HepG2 (cell line): ENCODE data around the gene KIAA1755. TPM values are rescaled to one million over a fixed set of nuclear protein-coding genes. Genes with fewer than 3 reads are reported as not detected.

Source experiments
- ATAC-seq: fragments of 200-7000 bp; cut with Tn5 transposase; 3 replicates; pipeline ENCODE4 v1.9.1; 2020; ENCODE audit warnings: mild to moderate bottlenecking, moderate library complexity
- BruUV-seq: library from RNA; stranded (reverse); fragments of 400-500 nt; replicated peaks from 2 replicates; lab custom pipeline; 2021; lab: Mats Ljungman, UMichigan
- CTCF ChIA-PET: fragments of 300-600 bp; formaldehyde crosslinking; extraction: SDS; loops from one replicate; lab custom pipeline; 2021; ENCODE audit warnings: low total read pairs, inconsistent platforms, low intra/inter-chr PET ratio; lab: Yijun Ruan, JAX
- POLR2A ChIA-PET: fragments of 350-600 bp; sonication (Branson Sonifier 250); formaldehyde crosslinking; loops from one replicate; lab custom pipeline; 2020; ENCODE audit warnings: antibody characterized with exemption, inconsistent platforms; lab: Yijun Ruan, JAX
- DNase-seq: peaks from one replicate; pipeline ENCODE4 v3.0.0-alpha.2; 2015; ENCODE audit warnings: low spot score
- FAIRE-seq: peaks from 3 replicates; lab custom pipeline; 2011; peaks lifted over from hg19 to GRCh38; lab: Jason Lieb, UNC
- H2AFZ ChIP-seq: one replicate; pipeline ENCODE4 v1.6.1; 2011; ENCODE audit warnings: low read length, inconsistent platforms
- H3K27ac ChIP-seq: fragments of 300-600 bp; 3 replicates; pipeline ENCODE4 v1.8.0; 2011; ENCODE audit warnings: mixed run types, mild to moderate bottlenecking, mixed read lengths, low read length, inconsistent platforms; ENCODE audit not compliant: insufficient read depth; ENCODE audit errors: extremely low read length
- H3K27me3 ChIP-seq, 2 experiments: fragments of 200-600 bp in 1 of 2; 2 replicates in 1 of 2; 3 replicates in 1 of 2; pipeline versions ENCODE4 v1.6.0 to v1.8.0; 2011; ENCODE audit warnings: low read length in 2 of 2, mild to moderate bottlenecking in 2 of 2, moderate library complexity in 2 of 2, inconsistent platforms in 1 of 2; ENCODE audit not compliant: insufficient read depth in 2 of 2, control insufficient read depth in 1 of 2
- H3K36me3 ChIP-seq, 2 experiments: fragments of 200-600 bp in 1 of 2; replicated peaks in 1 of 2; 2 replicates in 1 of 2; 3 replicates in 1 of 2; pipeline versions ENCODE4 v1.5.1 to v1.8.0; 2011; ENCODE audit warnings: low read length in 2 of 2, inconsistent platforms in 1 of 2; ENCODE audit not compliant: insufficient read depth in 2 of 2, control insufficient read depth in 1 of 2
- H3K4me1 ChIP-seq: 2 replicates; pipeline ENCODE4 v1.5.1; 2012; ENCODE audit warnings: low read length, inconsistent platforms; ENCODE audit not compliant: insufficient read depth
- H3K4me2 ChIP-seq: 2 replicates; pipeline ENCODE4 v1.6.0; 2011; ENCODE audit warnings: low read depth, low read length, inconsistent platforms
- H3K4me3 ChIP-seq, 3 experiments: fragments of 200-600 bp in 1 of 3; sonication (generic), shearing (Covaris generic) in 1 of 3; replicated peaks in 1 of 3; 2 replicates each; pipeline ENCODE4 v1.5.1; 2011 to 2016; ENCODE audit warnings: low read length in 3 of 3, inconsistent platforms in 2 of 3, low read depth in 2 of 3, mild to moderate bottlenecking in 2 of 3, control low read depth in 1 of 3, mixed read lengths in 1 of 3; ENCODE audit not compliant: insufficient read depth in 1 of 3
- H3K79me2 ChIP-seq: one replicate; pipeline ENCODE4 v1.6.1; 2011; ENCODE audit warnings: low read length, inconsistent platforms; ENCODE audit not compliant: insufficient read depth
- H3K9ac ChIP-seq: 2 replicates; pipeline ENCODE4 v1.6.0; 2011; ENCODE audit warnings: mild to moderate bottlenecking, low read depth, low read length, inconsistent platforms; ENCODE audit not compliant: insufficient read depth
- H3K9me3 ChIP-seq: 2 replicates; pipeline ENCODE4 v1.5.1; 2012; ENCODE audit warnings: mild to moderate bottlenecking, low read length
- H4K20me1 ChIP-seq: 2 replicates; pipeline ENCODE4 v1.6.0; 2011; ENCODE audit warnings: inconsistent platforms, mild to moderate bottlenecking, low read length, moderate library complexity; ENCODE audit not compliant: insufficient read depth
- AKAP8 ChIP-seq: sonication (generic); formaldehyde crosslinking; IDR thresholded peaks from 2 replicates; pipeline ENCODE4 v1.5.1; 2020; ENCODE audit warnings: mild to moderate bottlenecking, missing genetic modification reagents
- FOSL1 ChIP-seq: sonication (generic); formaldehyde crosslinking; IDR thresholded peaks from 2 replicates; pipeline ENCODE4 v1.9.0; 2021; ENCODE audit warnings: missing genetic modification reagents, borderline replicate concordance
- KLF6 ChIP-seq: IDR thresholded peaks from 2 replicates; pipeline ENCODE4 v1.8.0; 2016; ENCODE audit warnings: missing biosample characterization, missing genetic modification reagents
- MTA3 ChIP-seq: sonication (generic); formaldehyde crosslinking; IDR thresholded peaks from 2 replicates; pipeline ENCODE4 v1.4.0; 2020; ENCODE audit warnings: missing genetic modification reagents
- NRL ChIP-seq: sonication (generic); formaldehyde crosslinking; IDR thresholded peaks from 2 replicates; pipeline ENCODE4 v1.5.0; 2020; ENCODE audit warnings: missing genetic modification reagents, mild to moderate bottlenecking, moderate library complexity, borderline replicate concordance
- RARA ChIP-seq: IDR thresholded peaks from 2 replicates; pipeline ENCODE4 v1.6.1; 2016; ENCODE audit warnings: missing genetic modification reagents, missing compliant biosample characterization
- RFXAP ChIP-seq: sonication (generic); formaldehyde crosslinking; IDR thresholded peaks from 2 replicates; pipeline ENCODE4 v1.4.0; 2020; ENCODE audit warnings: missing genetic modification reagents, borderline replicate concordance
- RXRA ChIP-seq: sonication (generic); formaldehyde crosslinking; IDR thresholded peaks from 2 replicates; pipeline ENCODE4 v1.5.1; 2020; ENCODE audit warnings: missing genetic modification reagents
- SAP130 ChIP-seq: IDR thresholded peaks from 2 replicates; pipeline ENCODE4 v1.6.1; 2016; ENCODE audit warnings: low read depth
- STAG1 ChIP-seq: sonication (generic); formaldehyde crosslinking; IDR thresholded peaks from 2 replicates; pipeline ENCODE4 v1.4.0; 2020; ENCODE audit warnings: missing genetic modification reagents
- ZBTB7A ChIP-seq: sonication (generic); formaldehyde crosslinking; IDR thresholded peaks from 2 replicates; pipeline ENCODE4 v1.8.0; 2022; ENCODE audit warnings: mild to moderate bottlenecking, missing genetic modification reagents
- ZNF468 ChIP-seq: sonication (generic); formaldehyde crosslinking; IDR thresholded peaks from 2 replicates; pipeline ENCODE4 v1.8.0; 2022; ENCODE audit warnings: mild to moderate bottlenecking, moderate library complexity, missing genetic modification reagents
- ZNF547 ChIP-seq: sonication (generic); formaldehyde crosslinking; IDR thresholded peaks from 2 replicates; pipeline ENCODE4 v1.5.1; 2020; ENCODE audit warnings: mild to moderate bottlenecking, missing genetic modification reagents
- WGBS: methylation state at CpG from one replicate; pipeline ENCODE4 v1.1.6; 2017; ENCODE audit warnings: low lambda C conversion rate; 5-methylcytosine and 5-hydroxymethylcytosine counted together
- in situ Hi-C: cut with HindIII; loops from 2 replicates; pipeline ENCODE4 v1.10.0; 2017; ENCODE audit warnings: low pct_unique_long_range_greater_than_20kb; ENCODE audit not compliant: extremely low pct_ligation_motif_present
- intact Hi-C: fragments of 100-400 bp; cut with micrococcal nuclease; formaldehyde crosslinking; loops from one replicate; pipeline ENCODE4 v1.10.0; 2022; ENCODE audit not compliant: unreplicated experiment
- polyA plus RNA-seq, 8 experiments: library from polyadenylated mRNA; depleted of rRNA in 3 of 8; stranded (reverse) in 7 of 8; unstranded in 1 of 8; fragments of >200 nt; fragmentation: Illumina TruSeq in 4 of 8; extraction: Trizol in 4 of 8; gene quantifications; 2 replicates each; pipeline versions ENCODE4 v1.2.1 to v1.2.3, GENCODE V29; 2011 to 2016; ENCODE audit warnings: low read depth in 4 of 8, missing spikeins in 1 of 8, mixed read lengths in 1 of 8; ENCODE audit not compliant: insufficient read depth in 1 of 8
- total RNA-seq, 5 experiments: library from RNA; depleted of rRNA; stranded (reverse); fragments of >200 nt; fragmentation: Illumina TruSeq; extraction: Trizol; gene quantifications; 2 replicates each; pipeline ENCODE4 v1.2.3, GENCODE V29; 2016; ENCODE audit warnings: low read depth in 1 of 5
- TF ChIP-seq, protein P1 (sequence below): sonication (generic); formaldehyde crosslinking; IDR thresholded peaks from 2 replicates; pipeline ENCODE4 v1.5.0; 2020; ENCODE audit warnings: missing genetic modification reagents
- TF ChIP-seq, protein P2 (sequence below): sonication (generic); formaldehyde crosslinking; IDR thresholded peaks from 2 replicates; pipeline ENCODE4 v1.5.1; 2020; ENCODE audit warnings: mild to moderate bottlenecking, missing genetic modification reagents, moderate library complexity
- TF ChIP-seq, protein P3 (sequence below): sonication (generic); formaldehyde crosslinking; IDR thresholded peaks from 2 replicates; pipeline ENCODE4 v1.9.0; 2022; ENCODE audit warnings: missing genetic modification reagents, mild to moderate bottlenecking, borderline replicate concordance
- TF ChIP-seq, protein P4 (sequence below): sonication (generic); formaldehyde crosslinking; IDR thresholded peaks from 2 replicates; pipeline ENCODE4 v1.8.1; 2023; ENCODE audit warnings: mild to moderate bottlenecking, missing genetic modification reagents

The KIAA1755 gene
- total and polyA plus RNA-seq, 2 of the 13 experiments (the other 11 are each of a cell fraction or from before 2014, with no cell fraction given) = 0.04 TPM; not detected in 1

DNA sequence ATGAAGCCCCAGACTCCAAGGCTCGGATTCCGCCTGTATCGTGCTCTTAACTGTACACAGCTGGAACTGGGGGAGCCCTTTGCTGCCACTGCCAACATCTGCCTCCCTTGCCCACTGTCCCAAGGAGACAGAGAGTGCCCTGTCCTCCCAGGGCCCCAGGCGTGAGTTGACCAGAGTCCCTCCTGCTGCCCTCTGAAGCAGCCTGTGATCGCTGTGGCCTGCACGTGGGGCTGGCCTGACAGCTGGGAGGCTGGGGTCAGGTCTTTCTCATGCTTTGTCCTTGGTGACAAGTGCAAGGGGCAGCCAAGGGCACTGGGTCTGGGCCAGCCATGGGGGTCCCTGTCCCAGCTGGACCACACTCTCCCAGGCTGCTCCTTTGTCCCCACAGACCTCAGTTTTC is 44.3 kb downstream of the KIAA1755 start:
- in situ Hi-C loops = loop anchor here (25.0 kb wide), 1 partner anchor 654 kb away; no protein-coding TSS in a partner anchor
- FAIRE-seq (no peak), ATAC-seq (no peak), DNase-seq (no peak)
- no peaks in the 10 kb centered on the region for H3K36me3 ChIP-seq
- H3K9ac ChIP-seq = no peak overlapping the region
- no peaks in the 10 kb centered on the region for H3K9me3 ChIP-seq
- no peak overlapping the region for H2AFZ ChIP-seq
- H3K27ac ChIP-seq = no peak overlapping the region
- no peak overlapping the region for H3K4me3 ChIP-seq
- no TSS peak for BruUV-seq
- no peaks in the 10 kb centered on the region for H3K79me2 ChIP-seq
- CTCF ChIA-PET = no interaction called here
- H3K27me3 ChIP-seq = peaks cover 9 to 43% of the 10 kb centered on the region in 2 experiments; a peak in 4 of 5 replicates
- 22% methylated on average over 6 of the region's 6 CpGs for WGBS
- H4K20me1 ChIP-seq = no peaks in the 10 kb centered on the region
- no peak overlapping the region for H3K4me2 ChIP-seq
- H3K4me1 ChIP-seq = peaks cover 18% of the 10 kb centered on the region; the same call in 1 of the 2 replicates
- intact Hi-C loops = no loop called here
- POLR2A ChIA-PET = no interaction called here
- no peak for TF ChIP-seq KLF6
- no peak for TF ChIP-seq FOSL1
- no peak for TF ChIP-seq AKAP8 (CRISPR knock-in tag)
- no peak for TF ChIP-seq ZNF547 (CRISPR knock-in tag)
- no peak for TF ChIP-seq ZNF468 (CRISPR knock-in tag)
- TF ChIP-seq MTA3 (CRISPR knock-in tag) = no peak
- TF ChIP-seq ZBTB7A (CRISPR knock-in tag) = no peak
- TF ChIP-seq SAP130 = 0 out of 2 replicates have a peak, but pooled peaks have one; percentile 15
- TF ChIP-seq RARA (CRISPR knock-in tag) = peak; percentile 20; the same call in 1 of the 2 replicates
- TF ChIP-seq, protein P1, sequence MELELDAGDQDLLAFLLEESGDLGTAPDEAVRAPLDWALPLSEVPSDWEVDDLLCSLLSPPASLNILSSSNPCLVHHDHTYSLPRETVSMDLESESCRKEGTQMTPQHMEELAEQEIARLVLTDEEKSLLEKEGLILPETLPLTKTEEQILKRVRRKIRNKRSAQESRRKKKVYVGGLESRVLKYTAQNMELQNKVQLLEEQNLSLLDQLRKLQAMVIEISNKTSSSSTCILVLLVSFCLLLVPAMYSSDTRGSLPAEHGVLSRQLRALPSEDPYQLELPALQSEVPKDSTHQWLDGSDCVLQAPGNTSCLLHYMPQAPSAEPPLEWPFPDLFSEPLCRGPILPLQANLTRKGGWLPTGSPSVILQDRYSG (CRISPR knock-in tag) = no peak
- TF ChIP-seq, protein P2, sequence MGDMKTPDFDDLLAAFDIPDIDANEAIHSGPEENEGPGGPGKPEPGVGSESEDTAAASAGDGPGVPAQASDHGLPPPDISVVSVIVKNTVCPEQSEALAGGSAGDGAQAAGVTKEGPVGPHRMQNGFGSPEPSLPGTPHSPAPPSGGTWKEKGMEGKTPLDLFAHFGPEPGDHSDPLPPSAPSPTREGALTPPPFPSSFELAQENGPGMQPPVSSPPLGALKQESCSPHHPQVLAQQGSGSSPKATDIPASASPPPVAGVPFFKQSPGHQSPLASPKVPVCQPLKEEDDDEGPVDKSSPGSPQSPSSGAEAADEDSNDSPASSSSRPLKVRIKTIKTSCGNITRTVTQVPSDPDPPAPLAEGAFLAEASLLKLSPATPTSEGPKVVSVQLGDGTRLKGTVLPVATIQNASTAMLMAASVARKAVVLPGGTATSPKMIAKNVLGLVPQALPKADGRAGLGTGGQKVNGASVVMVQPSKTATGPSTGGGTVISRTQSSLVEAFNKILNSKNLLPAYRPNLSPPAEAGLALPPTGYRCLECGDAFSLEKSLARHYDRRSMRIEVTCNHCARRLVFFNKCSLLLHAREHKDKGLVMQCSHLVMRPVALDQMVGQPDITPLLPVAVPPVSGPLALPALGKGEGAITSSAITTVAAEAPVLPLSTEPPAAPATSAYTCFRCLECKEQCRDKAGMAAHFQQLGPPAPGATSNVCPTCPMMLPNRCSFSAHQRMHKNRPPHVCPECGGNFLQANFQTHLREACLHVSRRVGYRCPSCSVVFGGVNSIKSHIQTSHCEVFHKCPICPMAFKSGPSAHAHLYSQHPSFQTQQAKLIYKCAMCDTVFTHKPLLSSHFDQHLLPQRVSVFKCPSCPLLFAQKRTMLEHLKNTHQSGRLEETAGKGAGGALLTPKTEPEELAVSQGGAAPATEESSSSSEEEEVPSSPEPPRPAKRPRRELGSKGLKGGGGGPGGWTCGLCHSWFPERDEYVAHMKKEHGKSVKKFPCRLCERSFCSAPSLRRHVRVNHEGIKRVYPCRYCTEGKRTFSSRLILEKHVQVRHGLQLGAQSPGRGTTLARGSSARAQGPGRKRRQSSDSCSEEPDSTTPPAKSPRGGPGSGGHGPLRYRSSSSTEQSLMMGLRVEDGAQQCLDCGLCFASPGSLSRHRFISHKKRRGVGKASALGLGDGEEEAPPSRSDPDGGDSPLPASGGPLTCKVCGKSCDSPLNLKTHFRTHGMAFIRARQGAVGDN = peak; percentile 50
- 0 out of 2 replicates have a peak, but pooled peaks have one; percentile 35 for TF ChIP-seq RXRA
- TF ChIP-seq NRL = 0 out of 2 replicates have a peak, but pooled peaks have one; percentile 36
- no peak for TF ChIP-seq STAG1
- TF ChIP-seq, protein P3, sequence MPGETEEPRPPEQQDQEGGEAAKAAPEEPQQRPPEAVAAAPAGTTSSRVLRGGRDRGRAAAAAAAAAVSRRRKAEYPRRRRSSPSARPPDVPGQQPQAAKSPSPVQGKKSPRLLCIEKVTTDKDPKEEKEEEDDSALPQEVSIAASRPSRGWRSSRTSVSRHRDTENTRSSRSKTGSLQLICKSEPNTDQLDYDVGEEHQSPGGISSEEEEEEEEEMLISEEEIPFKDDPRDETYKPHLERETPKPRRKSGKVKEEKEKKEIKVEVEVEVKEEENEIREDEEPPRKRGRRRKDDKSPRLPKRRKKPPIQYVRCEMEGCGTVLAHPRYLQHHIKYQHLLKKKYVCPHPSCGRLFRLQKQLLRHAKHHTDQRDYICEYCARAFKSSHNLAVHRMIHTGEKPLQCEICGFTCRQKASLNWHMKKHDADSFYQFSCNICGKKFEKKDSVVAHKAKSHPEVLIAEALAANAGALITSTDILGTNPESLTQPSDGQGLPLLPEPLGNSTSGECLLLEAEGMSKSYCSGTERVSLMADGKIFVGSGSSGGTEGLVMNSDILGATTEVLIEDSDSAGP (CRISPR knock-in tag) = no peak
- no peak for TF ChIP-seq RFXAP (CRISPR knock-in tag)
- TF ChIP-seq, protein P4, sequence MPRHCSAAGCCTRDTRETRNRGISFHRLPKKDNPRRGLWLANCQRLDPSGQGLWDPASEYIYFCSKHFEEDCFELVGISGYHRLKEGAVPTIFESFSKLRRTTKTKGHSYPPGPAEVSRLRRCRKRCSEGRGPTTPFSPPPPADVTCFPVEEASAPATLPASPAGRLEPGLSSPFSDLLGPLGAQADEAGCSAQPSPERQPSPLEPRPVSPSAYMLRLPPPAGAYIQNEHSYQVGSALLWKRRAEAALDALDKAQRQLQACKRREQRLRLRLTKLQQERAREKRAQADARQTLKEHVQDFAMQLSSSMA (CRISPR knock-in tag) = no peak
